SK-N-SH (cell line): ENCODE data around the gene SRRM2. TPM values are rescaled to one million over a fixed set of nuclear protein-coding genes. Genes with fewer than 3 reads are reported as not detected.

Experiments used
- CTCF ChIA-PET: fragments of 300-600, 350-600 bp; formaldehyde crosslinking; extraction: SDS; loops from one replicate; lab custom pipeline; 2021; lab: Yijun Ruan, JAX
- POLR2A ChIA-PET: fragments of 350-600 bp; sonication (Branson Sonifier 250); formaldehyde crosslinking; extraction: SDS; loops from one replicate; lab custom pipeline; 2020; ENCODE audit warnings: antibody characterized with exemption, inconsistent platforms; lab: Yijun Ruan, JAX
- DNase-seq: peaks from one replicate; pipeline ENCODE4 v3.0.0; 2012
- H2AFZ ChIP-seq: fragments of 200-600 bp; sonication (generic); 2 replicates; pipeline ENCODE4 v1.8.1; 2016; ENCODE audit warnings: antibody characterized with exemption, mild to moderate bottlenecking, low read depth
- H3F3A ChIP-seq: fragments of 200-600 bp; sonication (generic); replicated peaks from 2 replicates; pipeline ENCODE3; 2016; ENCODE audit warnings: antibody characterized with exemption, mild to moderate bottlenecking; ENCODE audit not compliant: insufficient read depth
- H3K27ac ChIP-seq, 2 experiments: fragments of 200-500 bp in 1 of 2; fragments of 200-600 bp in 1 of 2; sonication (Bioruptor generic) in 1 of 2; sonication (generic), shearing (Covaris generic) in 1 of 2; 2 replicates each; pipeline versions ENCODE4 v1.5.1 to v1.6.1; 2014 to 2016; ENCODE audit warnings: low read depth in 2 of 2, inconsistent platforms in 1 of 2, low read length in 1 of 2, mild to moderate bottlenecking in 1 of 2, mixed read lengths in 1 of 2
- H3K27me3 ChIP-seq: fragments of 200-600 bp; sonication (generic), shearing (Covaris generic); 2 replicates; pipeline ENCODE4 v1.6.1; 2016; ENCODE audit warnings: mixed run types; ENCODE audit not compliant: insufficient read depth
- H3K36me3 ChIP-seq, 2 experiments: fragments of 200-500 bp in 1 of 2; fragments of 200-600 bp in 1 of 2; sonication (Bioruptor generic) in 1 of 2; sonication (generic) in 1 of 2; replicated peaks in 1 of 2; 2 replicates each; pipeline versions ENCODE3 to v1.5.1; 2014 to 2016; ENCODE audit warnings: low read length in 1 of 2, mild to moderate bottlenecking in 1 of 2; ENCODE audit not compliant: insufficient read depth in 2 of 2, control insufficient read depth in 1 of 2
- H3K4me1 ChIP-seq, 2 experiments: fragments of 200-500 bp in 1 of 2; fragments of 200-600 bp in 1 of 2; sonication (Bioruptor generic) in 1 of 2; sonication (generic), shearing (Covaris generic) in 1 of 2; 2 replicates each; pipeline versions ENCODE4 v1.5.1 to v1.6.1; 2014 to 2016; ENCODE audit warnings: low read depth in 1 of 2, low read length in 1 of 2, mixed run types in 1 of 2; ENCODE audit not compliant: insufficient read depth in 2 of 2, control insufficient read depth in 1 of 2
- H3K4me2 ChIP-seq: fragments of 200-600 bp; sonication (generic), shearing (Covaris generic); 2 replicates; pipeline ENCODE4 v1.6.1; 2017; ENCODE audit warnings: mixed run types
- H3K4me3 ChIP-seq, 2 experiments: fragments of 200-500 bp in 1 of 2; fragments of 200-600 bp in 1 of 2; sonication (Bioruptor generic) in 1 of 2; sonication (generic), shearing (Covaris generic) in 1 of 2; 2 replicates each; pipeline versions ENCODE4 v1.5.1 to v1.8.1; 2014 to 2016; ENCODE audit warnings: low read depth in 2 of 2, inconsistent platforms in 1 of 2, low read length in 1 of 2, mild to moderate bottlenecking in 1 of 2, mixed read lengths in 1 of 2, moderate library complexity in 1 of 2
- H3K79me2 ChIP-seq: fragments of 200-600 bp; sonication (generic); 2 replicates; pipeline ENCODE4 v1.8.1; 2017; ENCODE audit warnings: mild to moderate bottlenecking; ENCODE audit not compliant: insufficient read depth
- H3K9ac ChIP-seq: fragments of 200-600 bp; sonication (generic); 2 replicates; pipeline ENCODE4 v1.6.1; 2017; ENCODE audit warnings: mixed run types
- H3K9me2 ChIP-seq: fragments of 200-600 bp; sonication (generic); 2 replicates; pipeline ENCODE4 v1.6.1; 2017; ENCODE audit warnings: mixed run types
- H3K9me3 ChIP-seq: fragments of 200-600 bp; sonication (generic); 2 replicates; pipeline ENCODE4 v1.6.1; 2017; ENCODE audit warnings: mixed run types, mild to moderate bottlenecking, moderate library complexity
- H4K20me1 ChIP-seq: fragments of 200-600 bp; sonication (generic); 2 replicates; pipeline ENCODE4 v1.6.1; 2017; ENCODE audit warnings: mild to moderate bottlenecking, mixed run types; ENCODE audit not compliant: insufficient read depth
- ELF1 ChIP-seq: IDR thresholded peaks from 2 replicates; pipeline ENCODE4 v1.4.0; 2012
- EP300 ChIP-seq, 2 experiments: IDR thresholded peaks; 2 replicates each; pipeline versions ENCODE4 v1.4.0 to v1.6.1; 2012; ENCODE audit warnings: borderline replicate concordance in 1 of 2, low read depth in 1 of 2, low read length in 1 of 2
- EZH2phosphoT487 ChIP-seq: fragments of 200-600 bp; sonication (generic); IDR thresholded peaks from 2 replicates; pipeline ENCODE4 v1.6.1; 2017; ENCODE audit warnings: low read depth, mixed run types, mild to moderate bottlenecking, antibody characterized with exemption, moderate library complexity, borderline replicate concordance
- MEF2A ChIP-seq: IDR thresholded peaks from 2 replicates; pipeline ENCODE4 v1.4.0; 2012; ENCODE audit warnings: low read depth, borderline replicate concordance
- NFIC ChIP-seq: IDR thresholded peaks from 2 replicates; pipeline ENCODE4 v1.4.0; 2012; ENCODE audit warnings: borderline replicate concordance
- RAD21 ChIP-seq: IDR thresholded peaks from 2 replicates; pipeline ENCODE4 v1.6.1; 2012; ENCODE audit warnings: mild to moderate bottlenecking, low read length
- RCOR1 ChIP-seq: fragments of 150-350 bp; IDR thresholded peaks from 2 replicates; pipeline ENCODE4 v1.6.1; 2017; ENCODE audit warnings: antibody characterized with exemption, low read length
- RFX5 ChIP-seq: IDR thresholded peaks from 2 replicates; pipeline ENCODE4 v1.6.1; 2012; ENCODE audit warnings: mild to moderate bottlenecking, improper control_type of control experiment, low read length
- SIN3A ChIP-seq: IDR thresholded peaks from 2 replicates; pipeline ENCODE4 v1.6.1; 2012; ENCODE audit warnings: low read depth, mild to moderate bottlenecking, low read length, moderate library complexity, borderline replicate concordance
- TAF1 ChIP-seq: IDR thresholded peaks from 2 replicates; pipeline ENCODE4 v1.6.1; 2012; ENCODE audit warnings: low read depth, mild to moderate bottlenecking, low read length, moderate library complexity, borderline replicate concordance
- TCF12 ChIP-seq: IDR thresholded peaks from 2 replicates; pipeline ENCODE4 v1.4.0; 2012
- WGBS: methylation state at CpG from one replicate; pipeline ENCODE4 v1.1.6; 2017; ENCODE audit warnings: low lambda C conversion rate; 5-methylcytosine and 5-hydroxymethylcytosine counted together
- polyA plus RNA-seq, 3 experiments: library from polyadenylated mRNA; depleted of rRNA; stranded (reverse); fragments of >200 nt; gene quantifications; 2 replicates each; pipeline ENCODE4 v1.2.3, GENCODE V29; 2012
- TF ChIP-seq, protein P1 (sequence below): IDR thresholded peaks from 2 replicates; pipeline ENCODE4 v1.6.1; 2012; ENCODE audit warnings: mild to moderate bottlenecking, low read depth, low read length, moderate library complexity
- TF ChIP-seq, protein P2 (sequence below): fragments of 150-350 bp; IDR thresholded peaks from 2 replicates; pipeline ENCODE4 v1.6.1; 2017; ENCODE audit warnings: antibody characterized with exemption, low read length, low read depth, borderline replicate concordance

Gene SRRM2
- polyA plus RNA-seq, 1 of the 3 experiments (the other 2 are of a cell fraction) = 143 TPM

DNA sequence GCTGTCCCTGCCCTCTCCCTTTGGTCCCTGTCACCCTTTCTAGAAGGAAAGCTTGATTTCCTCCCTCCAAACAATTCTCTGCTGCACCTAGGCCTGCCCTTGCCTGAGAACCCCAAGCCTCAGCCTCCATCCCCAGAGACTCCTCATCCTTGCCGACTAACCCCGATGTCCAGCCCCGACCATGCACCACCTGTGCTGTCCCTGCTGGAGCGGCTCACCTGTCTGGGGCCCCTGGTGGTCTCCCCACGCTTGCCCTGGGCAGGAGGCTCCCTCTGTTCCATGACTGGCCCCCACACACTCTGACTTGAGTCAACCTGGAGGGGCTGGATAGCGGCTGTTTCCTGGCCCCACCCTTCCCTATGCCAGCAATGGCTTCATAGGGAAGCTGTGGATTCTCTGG, 12.0 kb upstream of the SRRM2 start:
- no peaks in the 10 kb centered on the region for H3K27me3 ChIP-seq
- H3K9ac ChIP-seq = no peak overlapping the region
- ChIA-PET POLR2A (interaction anchor here (0.6 to 1.8 kb wide), 2 partner anchors 11 to 120 kb away, joined by 3 to 5 read pairs; no protein-coding TSS in a partner anchor), CTCF (no interaction called here)
- H3K79me2 ChIP-seq = no peaks in the 10 kb centered on the region
- no peak overlapping the region for H2AFZ ChIP-seq
- no peak for DNase-seq
- WGBS = 83% methylated on average over 6 of the region's 6 CpGs
- H3K36me3 ChIP-seq = no peaks in the 10 kb centered on the region
- TF ChIP-seq SIN3A = no peak
- no peak for TF ChIP-seq ELF1
- no peak for TF ChIP-seq EP300 (IDR thresholded peaks at IDR 0.05; ENCODE audit: borderline replicate concordance in 1 of 2, low read depth in 1 of 2, low read length in 1 of 2)
- TF ChIP-seq RFX5 = no peak
- TF ChIP-seq MEF2A = no peak
- TF ChIP-seq RCOR1 = no peak
- no peak for TF ChIP-seq TCF12
- TF ChIP-seq, protein P1, sequence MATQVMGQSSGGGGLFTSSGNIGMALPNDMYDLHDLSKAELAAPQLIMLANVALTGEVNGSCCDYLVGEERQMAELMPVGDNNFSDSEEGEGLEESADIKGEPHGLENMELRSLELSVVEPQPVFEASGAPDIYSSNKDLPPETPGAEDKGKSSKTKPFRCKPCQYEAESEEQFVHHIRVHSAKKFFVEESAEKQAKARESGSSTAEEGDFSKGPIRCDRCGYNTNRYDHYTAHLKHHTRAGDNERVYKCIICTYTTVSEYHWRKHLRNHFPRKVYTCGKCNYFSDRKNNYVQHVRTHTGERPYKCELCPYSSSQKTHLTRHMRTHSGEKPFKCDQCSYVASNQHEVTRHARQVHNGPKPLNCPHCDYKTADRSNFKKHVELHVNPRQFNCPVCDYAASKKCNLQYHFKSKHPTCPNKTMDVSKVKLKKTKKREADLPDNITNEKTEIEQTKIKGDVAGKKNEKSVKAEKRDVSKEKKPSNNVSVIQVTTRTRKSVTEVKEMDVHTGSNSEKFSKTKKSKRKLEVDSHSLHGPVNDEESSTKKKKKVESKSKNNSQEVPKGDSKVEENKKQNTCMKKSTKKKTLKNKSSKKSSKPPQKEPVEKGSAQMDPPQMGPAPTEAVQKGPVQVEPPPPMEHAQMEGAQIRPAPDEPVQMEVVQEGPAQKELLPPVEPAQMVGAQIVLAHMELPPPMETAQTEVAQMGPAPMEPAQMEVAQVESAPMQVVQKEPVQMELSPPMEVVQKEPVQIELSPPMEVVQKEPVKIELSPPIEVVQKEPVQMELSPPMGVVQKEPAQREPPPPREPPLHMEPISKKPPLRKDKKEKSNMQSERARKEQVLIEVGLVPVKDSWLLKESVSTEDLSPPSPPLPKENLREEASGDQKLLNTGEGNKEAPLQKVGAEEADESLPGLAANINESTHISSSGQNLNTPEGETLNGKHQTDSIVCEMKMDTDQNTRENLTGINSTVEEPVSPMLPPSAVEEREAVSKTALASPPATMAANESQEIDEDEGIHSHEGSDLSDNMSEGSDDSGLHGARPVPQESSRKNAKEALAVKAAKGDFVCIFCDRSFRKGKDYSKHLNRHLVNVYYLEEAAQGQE = no peak
- TF ChIP-seq RAD21 = no peak
- no peak for TF ChIP-seq EZH2phosphoT487
- TF ChIP-seq, protein P2, sequence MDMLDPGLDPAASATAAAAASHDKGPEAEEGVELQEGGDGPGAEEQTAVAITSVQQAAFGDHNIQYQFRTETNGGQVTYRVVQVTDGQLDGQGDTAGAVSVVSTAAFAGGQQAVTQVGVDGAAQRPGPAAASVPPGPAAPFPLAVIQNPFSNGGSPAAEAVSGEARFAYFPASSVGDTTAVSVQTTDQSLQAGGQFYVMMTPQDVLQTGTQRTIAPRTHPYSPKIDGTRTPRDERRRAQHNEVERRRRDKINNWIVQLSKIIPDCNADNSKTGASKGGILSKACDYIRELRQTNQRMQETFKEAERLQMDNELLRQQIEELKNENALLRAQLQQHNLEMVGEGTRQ = no peak
- no peaks in the 10 kb centered on the region; a peak in 1 of 4 replicates for H3K4me1 ChIP-seq
- H4K20me1 ChIP-seq = no peaks in the 10 kb centered on the region
- H3F3A ChIP-seq = no peaks in the 10 kb centered on the region
- H3K9me3 ChIP-seq = no peaks in the 10 kb centered on the region
- H3K4me2 ChIP-seq = no peak overlapping the region
- no peak overlapping the region for H3K27ac ChIP-seq
- no peaks in the 10 kb centered on the region for H3K9me2 ChIP-seq
- no peak overlapping the region for H3K4me3 ChIP-seq

DNA sequence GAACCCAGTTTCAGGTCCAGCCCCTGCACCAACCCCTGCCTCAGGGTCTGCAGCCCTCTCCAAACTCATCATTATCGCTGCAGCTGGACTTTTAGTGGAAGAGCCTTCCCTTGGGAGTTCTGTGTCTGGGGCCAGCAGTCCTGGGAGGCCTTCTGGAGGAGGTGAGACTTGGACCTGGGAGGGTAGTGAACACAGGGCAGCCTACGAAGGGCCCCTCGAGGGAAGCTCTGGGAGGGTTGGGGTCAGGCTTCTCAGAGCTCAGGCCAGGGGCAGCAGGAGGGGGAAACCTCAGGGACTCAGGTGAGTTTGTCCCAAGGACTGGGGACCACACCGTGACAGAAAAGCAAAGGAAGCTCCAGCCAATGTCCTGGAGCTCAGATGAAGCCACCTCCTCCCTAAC, 11.3 kb upstream of the SRRM2 start:
- Histone ChIP-seq H3K9me2 (no peaks in the 10 kb centered on the region), H4K20me1 (no peaks in the 10 kb centered on the region), H3K36me3 (no peaks in the 10 kb centered on the region), H3K79me2 (no peaks in the 10 kb centered on the region), H3K9me3 (no peaks in the 10 kb centered on the region), H2AFZ (no peak overlapping the region), H3K27ac (no peak overlapping the region), H3K9ac (no peak overlapping the region), H3K4me1 (no peaks in the 10 kb centered on the region; a peak in 1 of 4 replicates), H3F3A (no peaks in the 10 kb centered on the region), H3K27me3 (no peaks in the 10 kb centered on the region), H3K4me3 (no peak overlapping the region), H3K4me2 (no peak overlapping the region)
- no peak for TF ChIP-seq TAF1
- no peak for TF ChIP-seq NFIC
- TF ChIP-seq EP300 (IDR thresholded peaks at IDR 0.05; ENCODE audit: borderline replicate concordance in 1 of 2, low read depth in 1 of 2, low read length in 1 of 2) = no peak
- TF ChIP-seq RAD21 = no peak
- ChIA-PET POLR2A (interaction anchor here (1.8 kb wide), 1 partner anchor 10 kb away, joined by 5 read pairs; no protein-coding TSS in a partner anchor), CTCF (no interaction called here)
- 67% methylated on average over 3 of the region's 4 CpGs for WGBS
- no peak for DNase-seq
